ENCODE data around the gene ADD3.

ADD3 gene

GRCh38 chr10:109987452-109988211 is 20.2 kb upstream of the ADD3 start:
- TF ChIP-seq GATA3 (IDR thresholded peaks at IDR 0.05; ENCODE audit: low read depth, low read length) (no peak), GATA2 (IDR thresholded peaks at IDR 0.05; ENCODE audit: low read depth, low read length) (no peak)

DNA sequence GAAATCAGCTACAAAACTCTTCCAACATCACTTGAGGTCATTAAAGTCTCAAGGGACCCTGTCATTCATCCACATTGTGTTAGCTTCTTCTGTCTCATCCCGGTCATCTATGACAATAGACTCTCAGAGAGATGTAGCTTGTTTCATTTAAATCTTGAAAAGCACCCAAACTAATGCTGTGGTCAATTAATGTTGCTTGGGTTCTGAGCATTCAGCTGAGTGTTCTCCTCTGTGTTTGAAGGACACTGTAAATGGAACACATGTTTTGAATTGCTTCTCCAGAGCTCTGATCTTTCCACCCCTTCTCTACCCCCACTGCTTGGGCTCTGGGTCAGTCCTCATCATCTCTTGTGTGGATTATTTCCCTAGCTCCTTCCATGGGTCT is 19.6 kb upstream of the ADD3 start:
- TF ChIP-seq GATA2 (IDR thresholded peaks at IDR 0.05; ENCODE audit: low read depth, low read length) (no peak), GATA3 (IDR thresholded peaks at IDR 0.05; ENCODE audit: low read depth, low read length) (no peak)

DNA sequence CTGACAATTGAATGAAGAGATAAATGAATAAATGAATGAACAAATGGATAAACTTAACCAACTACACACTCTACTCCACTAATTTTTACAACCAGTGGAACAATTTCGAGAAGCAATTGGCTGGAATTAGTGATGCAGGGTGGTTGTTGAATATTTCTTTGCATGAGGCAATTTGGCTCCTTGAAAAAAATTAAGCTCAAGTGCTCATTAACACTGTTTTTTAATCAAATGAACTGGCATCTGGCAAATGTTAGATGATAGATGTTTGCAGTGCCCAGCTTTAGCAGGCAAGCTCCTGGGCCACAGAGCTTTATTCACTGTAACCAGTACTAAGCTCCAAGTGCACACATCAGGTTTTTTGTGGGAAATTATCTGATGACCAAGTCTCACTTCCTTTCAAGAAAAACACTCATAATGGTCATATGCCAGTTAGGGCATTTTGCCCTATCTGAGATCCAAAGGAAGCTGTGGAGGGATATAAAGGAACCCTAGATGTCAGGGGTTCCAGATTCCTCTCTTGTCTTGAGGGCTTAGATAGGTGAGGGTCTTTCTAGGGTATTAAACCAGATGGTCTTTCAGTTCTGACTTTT is 16.4 kb upstream of the ADD3 start:
- TF ChIP-seq GATA3 (IDR thresholded peaks at IDR 0.05; ENCODE audit: low read depth, low read length) (no peak), GATA2 (IDR thresholded peaks at IDR 0.05; ENCODE audit: low read depth, low read length) (no peak)

DNA sequence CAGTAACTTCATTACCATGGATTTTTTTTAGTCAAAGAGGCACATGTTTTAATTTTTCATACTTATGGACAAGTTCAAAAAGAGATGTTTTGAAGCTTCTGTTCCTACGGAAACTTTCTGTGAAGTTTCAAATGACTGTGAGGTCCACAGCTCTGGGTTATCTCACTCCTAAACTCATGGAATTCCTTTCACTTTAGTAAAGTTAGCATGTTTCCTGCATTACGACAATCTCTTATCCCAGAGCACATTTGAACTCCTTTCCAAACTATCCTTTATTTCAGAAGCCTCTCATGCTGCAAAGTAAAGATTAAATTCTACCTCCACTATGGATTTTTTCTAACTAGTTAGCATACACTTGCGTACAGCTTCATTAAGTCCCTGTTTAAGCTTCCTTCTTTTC is 15.3 kb upstream of the ADD3 start:
- TF ChIP-seq GATA3 (IDR thresholded peaks at IDR 0.05; ENCODE audit: low read depth, low read length) (no peak), GATA2 (IDR thresholded peaks at IDR 0.05; ENCODE audit: low read depth, low read length) (no peak)

GRCh38 chr10:109993551-109994330 is 14.0 kb upstream of the ADD3 start:
- TF ChIP-seq GATA3 (IDR thresholded peaks at IDR 0.05; ENCODE audit: low read depth, low read length) (no peak), GATA2 (IDR thresholded peaks at IDR 0.05; ENCODE audit: low read depth, low read length) (no peak)

- no peak for TF ChIP-seq GATA2 (IDR thresholded peaks at IDR 0.05; ENCODE audit: low read depth, low read length)
- no peak for TF ChIP-seq GATA3 (IDR thresholded peaks at IDR 0.05; ENCODE audit: low read depth, low read length)
Measured at GRCh38 chr10:109994711-109995577, 12.8 kb upstream of the ADD3 start.

- no peak for TF ChIP-seq GATA2 (IDR thresholded peaks at IDR 0.05; ENCODE audit: low read depth, low read length)
- TF ChIP-seq GATA3 (IDR thresholded peaks at IDR 0.05; ENCODE audit: low read depth, low read length), result no peak
Measured at GRCh38 chr10:109995595-109995994, 12.2 kb upstream of the ADD3 start.

- TF ChIP-seq GATA2 (IDR thresholded peaks at IDR 0.05; ENCODE audit: low read depth, low read length) (no peak), GATA3 (IDR thresholded peaks at IDR 0.05; ENCODE audit: low read depth, low read length) (no peak)
Measured at GRCh38 chr10:109996225-109996624, 11.6 kb upstream of the ADD3 start.

GRCh38 chr10:109996766-109997171 is 11.0 kb upstream of the ADD3 start:
- TF ChIP-seq GATA3 (IDR thresholded peaks at IDR 0.05; ENCODE audit: low read depth, low read length), result no peak
- TF ChIP-seq GATA2 (IDR thresholded peaks at IDR 0.05; ENCODE audit: low read depth, low read length), result no peak

DNA sequence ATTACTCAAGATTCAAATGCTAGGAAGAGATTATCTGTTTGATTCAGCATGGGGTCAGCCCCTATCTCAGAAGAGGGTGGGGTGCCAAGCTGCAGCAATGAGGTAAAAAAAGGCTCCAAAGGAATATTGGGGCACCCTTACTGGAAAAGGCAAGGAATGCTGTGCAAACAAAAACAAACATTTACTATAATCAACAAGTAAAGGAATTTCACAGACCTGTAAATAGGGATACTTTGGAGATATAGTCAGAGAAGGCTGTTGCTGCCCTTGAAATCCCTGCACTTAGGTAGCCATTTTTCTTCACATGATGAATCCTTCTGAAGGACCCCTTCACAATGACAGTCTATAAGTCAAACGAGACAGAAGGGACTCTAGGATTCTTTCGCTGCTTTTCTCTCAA is 10.6 kb upstream of the ADD3 start:
- no peak for TF ChIP-seq GATA3 (IDR thresholded peaks at IDR 0.05; ENCODE audit: low read depth, low read length)
- no peak for TF ChIP-seq GATA2 (IDR thresholded peaks at IDR 0.05; ENCODE audit: low read depth, low read length)

- no peak for TF ChIP-seq GATA2 (IDR thresholded peaks at IDR 0.05; ENCODE audit: low read depth, low read length)
- TF ChIP-seq GATA3 (IDR thresholded peaks at IDR 0.05; ENCODE audit: low read depth, low read length), result no peak
Measured at GRCh38 chr10:109998513-109998912, 9.3 kb upstream of the ADD3 start.

DNA sequence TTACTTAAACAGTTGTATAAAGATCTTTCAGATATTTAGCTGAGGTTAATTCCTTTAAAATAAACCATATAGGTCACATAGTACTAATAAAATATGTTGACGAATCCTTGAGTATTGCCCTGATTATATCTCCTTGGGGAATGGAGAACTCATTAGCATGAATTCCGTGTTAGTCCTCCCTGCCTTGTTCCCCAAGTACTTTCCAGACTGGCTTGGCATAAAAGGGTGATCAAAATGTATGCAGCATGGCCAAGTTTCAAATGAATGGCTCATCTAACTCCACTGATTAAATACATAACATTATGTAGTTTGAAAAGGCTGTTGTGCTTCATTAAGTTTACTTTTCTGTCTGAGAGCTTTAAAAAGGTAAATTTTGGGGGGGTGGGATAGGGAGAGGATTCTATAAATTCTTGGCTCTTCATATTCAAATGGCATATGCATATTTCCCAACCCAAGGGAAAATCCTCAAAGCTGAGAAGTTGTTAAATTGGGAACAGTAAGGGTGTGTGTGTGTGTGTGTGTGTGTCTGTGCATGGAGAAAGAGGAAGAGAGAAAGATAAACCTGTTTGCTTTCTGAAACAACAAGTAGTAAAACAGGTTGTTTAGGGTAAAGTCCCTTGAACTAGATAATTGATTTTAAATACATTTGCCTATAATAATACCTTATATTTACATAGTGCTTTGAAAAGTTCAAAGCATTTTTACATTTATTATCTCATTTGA is 4.8 kb upstream of the ADD3 start:
- TF ChIP-seq GATA3 (IDR thresholded peaks at IDR 0.05; ENCODE audit: low read depth, low read length), result no peak
- no peak for TF ChIP-seq GATA2 (IDR thresholded peaks at IDR 0.05; ENCODE audit: low read depth, low read length)

DNA sequence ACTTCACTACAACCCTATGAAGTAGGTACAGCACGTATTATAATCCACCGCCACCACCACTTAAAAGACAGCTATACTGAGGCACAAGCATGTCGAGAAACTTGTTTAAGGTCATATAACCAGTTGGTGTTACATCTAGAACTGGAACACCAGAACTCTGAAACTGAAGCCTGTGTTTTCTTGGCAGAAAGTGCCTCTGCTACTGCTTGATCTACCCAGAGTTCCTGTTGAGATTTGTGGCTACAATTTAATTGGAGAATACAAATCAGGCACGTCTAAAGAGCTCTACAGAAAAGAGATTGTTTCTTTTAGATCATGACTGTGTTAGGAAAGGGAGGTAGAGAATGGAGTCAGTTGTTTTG is 4.3 kb upstream of the ADD3 start:
- TF ChIP-seq GATA3 (IDR thresholded peaks at IDR 0.05; ENCODE audit: low read depth, low read length), result no peak
- TF ChIP-seq GATA2 (IDR thresholded peaks at IDR 0.05; ENCODE audit: low read depth, low read length), result no peak
